Suppressor macrophage treated with lipopolysaccharide for 4 hours (primary cell): Measurements from ENCODE around the gene UBE3B.

Source experiments
- DNase-seq: peaks from one replicate; pipeline ENCODE4 v3.0.0-alpha.2; 2020

Gene UBE3B

DNA sequence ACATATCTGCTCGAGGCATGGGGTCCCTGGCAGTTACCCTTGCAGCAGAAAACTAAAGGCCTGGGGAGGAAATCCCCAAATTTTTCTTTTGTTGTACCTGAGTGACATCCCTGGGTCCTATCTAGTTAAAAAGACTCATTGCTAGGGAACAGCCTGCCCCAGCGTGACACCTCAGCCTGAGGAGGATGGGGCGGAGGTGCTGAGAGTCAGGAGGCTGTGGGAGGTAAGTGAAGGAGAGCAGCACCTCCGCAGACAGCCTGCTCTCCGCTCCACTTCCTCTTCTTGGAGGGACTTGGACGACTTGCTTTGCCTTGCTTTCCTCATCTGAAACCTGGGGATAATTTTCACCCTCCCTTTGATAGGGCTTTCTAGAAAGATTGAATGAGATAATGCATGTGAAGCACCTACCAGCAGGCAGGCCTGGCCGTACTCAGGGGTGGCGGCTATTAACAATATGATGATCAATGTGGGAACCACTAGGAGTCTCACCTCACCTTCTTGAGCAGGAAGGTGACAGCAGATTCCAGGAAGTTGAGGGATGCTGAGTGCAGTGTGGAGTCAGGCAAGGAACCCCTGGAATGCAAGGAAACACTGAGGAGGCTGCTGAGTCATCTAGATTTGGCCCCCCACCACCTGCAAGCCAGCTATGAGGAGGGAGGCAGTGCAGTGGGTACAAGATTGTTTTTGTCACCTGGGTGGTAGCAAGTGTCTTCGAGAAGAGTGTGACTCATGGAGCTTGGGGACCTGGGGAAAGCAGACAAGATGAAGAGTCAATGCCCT is 23.2 kb downstream of the UBE3B start:
- DNase-seq, result no peak

DNA sequence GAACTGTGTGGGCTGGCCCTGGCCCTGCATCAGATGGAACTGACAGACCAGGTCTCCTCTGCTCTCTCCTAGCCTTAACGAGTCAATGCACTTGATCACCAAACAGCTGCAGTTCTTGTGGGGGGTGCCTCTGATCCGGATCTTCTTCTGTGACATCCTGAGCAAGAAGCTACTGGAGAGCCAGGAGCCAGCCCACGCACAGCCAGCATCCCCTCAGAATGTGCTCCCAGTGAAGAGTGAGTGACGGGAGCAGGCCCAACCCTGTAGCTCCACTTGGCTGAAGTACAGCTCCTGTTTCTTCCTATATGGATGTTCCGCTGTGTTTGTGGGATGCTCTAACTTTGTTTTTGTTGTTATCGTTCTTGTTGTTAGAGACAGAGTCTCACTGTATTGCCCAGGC is 23.9 kb downstream of the UBE3B start:
- DNase-seq, result no peak

DNA sequence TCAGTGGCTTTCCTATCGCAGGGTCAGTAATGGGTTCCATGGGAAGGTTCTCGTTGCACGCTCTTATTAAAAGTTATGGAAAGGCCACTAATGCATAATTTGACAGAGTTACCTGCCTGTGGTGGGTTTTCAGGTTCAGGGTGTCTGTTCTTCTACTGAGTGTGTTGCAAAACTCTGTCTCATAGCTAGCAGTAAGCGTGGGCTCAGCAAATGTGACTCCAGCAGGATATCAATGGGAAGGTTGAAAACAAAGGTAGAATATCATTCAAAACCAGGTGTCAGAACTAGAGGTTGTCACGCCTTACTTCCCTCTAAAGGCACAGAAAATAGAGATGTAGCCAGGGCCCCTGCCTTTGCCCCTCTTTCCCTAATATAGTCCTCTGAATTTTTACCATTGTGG is 24.9 kb downstream of the UBE3B start:
- no peak for DNase-seq

DNA sequence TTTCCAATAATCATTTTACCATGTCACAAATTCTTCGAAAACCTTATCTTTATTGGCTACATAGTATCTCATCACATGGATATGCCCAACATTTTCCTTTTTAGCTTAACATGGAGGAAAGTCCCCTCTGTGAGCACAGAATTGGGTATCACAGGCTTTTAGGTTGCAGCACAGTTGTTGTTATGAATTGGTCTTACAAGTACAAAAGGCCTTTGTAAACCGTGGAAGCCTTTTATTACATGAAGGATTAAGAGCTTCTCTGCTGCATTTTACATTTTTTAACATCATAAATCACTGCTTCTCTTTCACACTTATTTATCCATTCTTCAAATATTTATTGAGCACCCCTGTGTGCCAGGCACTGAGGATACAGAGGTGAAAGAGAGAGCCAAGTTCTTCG is 26.2 kb downstream of the UBE3B start:
- no peak for DNase-seq

DNA sequence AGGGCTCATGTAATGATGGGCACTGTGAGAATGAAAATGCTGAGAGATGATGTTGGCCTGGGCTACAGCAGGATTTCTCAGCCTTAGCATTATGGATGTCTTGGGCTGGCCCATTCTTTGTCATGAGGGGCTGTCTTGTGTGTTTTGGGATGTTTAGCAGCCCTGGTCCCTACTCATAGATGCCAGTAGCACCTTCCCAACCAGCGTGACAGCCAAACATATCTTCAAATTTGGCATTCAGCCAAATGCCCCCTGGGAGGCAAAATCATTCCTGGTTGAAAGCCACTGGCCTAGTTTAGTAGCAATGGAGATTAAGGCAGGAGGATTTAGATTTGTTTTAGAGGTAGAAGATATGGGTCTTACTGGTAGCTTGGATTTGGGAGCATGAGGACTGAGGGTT is 26.6 kb downstream of the UBE3B start:
- no peak for DNase-seq

DNA sequence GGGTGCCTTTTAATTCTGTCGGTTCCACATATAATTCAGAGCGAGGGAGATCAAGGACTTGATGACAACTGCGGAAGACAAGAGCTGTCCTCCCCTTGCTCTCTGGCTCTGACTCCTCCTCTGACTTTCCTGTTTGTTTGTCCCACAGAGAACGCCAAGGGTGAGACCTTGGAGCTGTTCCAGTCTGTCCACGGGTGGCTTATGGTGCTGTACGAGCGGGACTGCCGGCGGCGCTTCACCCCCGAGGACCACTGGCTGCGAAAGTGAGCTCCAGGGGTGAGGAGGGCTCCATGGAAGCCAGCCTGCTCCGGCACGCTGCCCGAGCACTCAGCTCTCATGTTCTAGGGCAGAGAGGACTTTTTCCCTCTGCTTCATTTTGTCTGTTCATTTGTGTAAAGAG is 32.8 kb downstream of the UBE3B start:
- DNase-seq, result no peak

DNA sequence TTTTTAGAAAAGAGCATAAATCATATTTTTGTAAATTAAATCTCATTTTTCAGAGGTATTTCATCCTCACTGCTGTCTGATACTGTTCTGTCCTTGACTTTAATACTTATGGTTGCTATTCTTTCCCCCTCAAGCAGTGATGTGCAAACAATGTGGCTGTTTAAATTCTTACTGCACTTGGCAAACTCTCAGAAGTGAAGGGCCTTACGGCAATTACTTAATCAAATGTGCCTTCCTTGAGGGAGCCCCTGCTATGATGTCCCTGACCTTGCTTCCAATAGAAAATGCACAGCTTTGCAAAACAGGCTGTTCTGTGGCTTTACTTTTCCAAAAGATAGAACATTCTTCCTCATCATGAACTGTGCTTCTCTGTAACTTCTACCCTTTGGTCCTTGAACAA is 35.2 kb downstream of the UBE3B start:
- DNase-seq, result no peak

DNA sequence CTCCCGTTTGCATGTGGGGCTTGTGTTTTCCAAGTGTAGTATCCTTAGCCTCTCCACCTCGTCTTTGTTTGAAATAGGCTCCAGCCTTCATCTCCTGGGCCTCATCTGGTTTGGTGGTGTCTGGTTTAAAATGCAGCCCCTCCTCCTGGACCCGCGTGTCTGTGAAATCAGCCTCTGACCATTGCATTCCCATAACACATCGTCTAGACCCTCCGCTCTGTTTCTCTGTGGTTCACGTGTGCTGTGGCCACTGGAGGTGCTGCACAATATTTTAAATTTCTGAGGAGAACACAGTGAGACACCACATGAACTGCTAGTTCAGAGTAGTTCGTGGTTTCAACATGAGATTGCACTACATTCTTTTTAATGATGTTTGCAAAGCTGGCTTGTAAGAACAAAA is 35.6 kb downstream of the UBE3B start:
- no peak for DNase-seq

DNA sequence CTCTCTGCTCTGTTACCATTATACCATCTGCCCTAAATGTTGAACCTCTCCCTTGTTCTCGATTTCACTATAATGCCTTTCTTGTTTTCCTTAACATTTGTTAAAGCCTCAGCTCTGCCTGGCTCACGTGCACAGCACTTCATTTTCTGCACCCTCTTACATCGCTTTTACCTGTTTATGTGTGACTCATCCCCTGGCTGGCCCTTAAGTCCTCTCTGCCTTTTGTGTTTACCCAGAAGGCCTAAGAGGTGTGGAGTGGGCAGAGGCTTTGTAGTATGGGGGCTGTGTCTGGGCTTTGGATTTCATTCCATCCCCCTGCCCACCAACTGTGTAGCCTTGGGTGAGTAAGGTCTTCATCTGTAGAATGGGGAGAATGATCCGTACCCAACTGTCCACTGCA is 36.5 kb downstream of the UBE3B start:
- no peak for DNase-seq

DNA sequence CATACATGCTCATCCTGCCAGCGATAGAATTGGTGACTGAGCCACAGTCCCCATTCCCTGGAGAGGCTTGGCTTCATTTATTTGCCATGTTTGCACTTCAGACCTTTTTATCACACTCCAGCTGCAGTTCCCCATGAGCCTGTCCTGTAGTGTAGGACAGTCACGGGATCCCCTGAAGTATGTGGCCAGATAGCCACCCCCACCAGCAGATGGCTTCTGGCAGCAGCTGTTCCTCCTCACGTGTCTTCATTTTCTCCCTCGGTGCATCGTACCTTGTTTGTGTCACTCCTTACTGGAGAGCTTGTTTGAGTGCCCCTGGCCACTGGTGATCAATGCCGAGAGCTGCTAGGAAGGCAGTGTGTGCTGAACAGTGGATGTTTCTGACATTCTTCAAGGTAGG is 40.2 kb downstream of the UBE3B start:
- no peak for DNase-seq

DNA sequence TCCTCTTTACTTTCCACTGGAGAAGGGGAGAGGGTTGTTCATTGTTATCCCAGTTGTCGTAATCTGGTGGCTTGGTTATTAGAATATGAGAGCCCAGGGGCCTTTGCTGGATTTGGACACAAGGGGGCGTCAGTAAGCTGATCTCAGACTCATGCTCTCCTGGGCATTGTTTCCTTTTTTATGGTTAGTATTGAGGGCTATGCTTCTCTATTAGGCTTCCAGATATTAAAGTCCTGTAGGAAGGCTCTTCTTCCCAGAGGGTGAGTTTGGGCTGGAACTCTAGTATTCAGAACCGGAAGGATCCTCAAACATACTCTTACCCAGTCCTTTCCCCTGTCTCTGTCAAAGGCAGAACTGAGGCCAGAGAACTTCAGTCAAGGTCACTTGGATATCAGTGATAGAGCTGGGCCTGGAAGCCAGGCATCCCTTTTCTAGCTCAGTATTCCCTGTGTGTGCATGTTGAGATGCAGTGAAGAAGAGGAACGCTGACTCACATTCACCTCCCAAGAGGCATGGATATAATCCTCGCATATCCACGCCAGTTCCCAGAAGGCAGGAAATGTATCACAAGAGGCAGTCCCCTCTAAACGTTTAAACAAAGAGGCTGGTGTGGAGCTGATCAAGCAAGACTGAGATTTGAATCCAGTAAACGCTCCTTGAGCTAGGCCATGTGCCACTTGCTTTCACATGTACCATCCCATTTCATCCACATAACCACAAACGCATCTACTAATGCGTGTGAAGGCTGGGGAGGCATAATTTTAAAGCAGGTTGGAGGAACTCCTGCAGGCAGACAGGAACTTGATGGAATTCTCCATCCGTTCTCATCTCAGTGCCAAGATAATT is 41.6 kb downstream of the UBE3B start:
- DNase-seq, result peak; percentile 62

DNA sequence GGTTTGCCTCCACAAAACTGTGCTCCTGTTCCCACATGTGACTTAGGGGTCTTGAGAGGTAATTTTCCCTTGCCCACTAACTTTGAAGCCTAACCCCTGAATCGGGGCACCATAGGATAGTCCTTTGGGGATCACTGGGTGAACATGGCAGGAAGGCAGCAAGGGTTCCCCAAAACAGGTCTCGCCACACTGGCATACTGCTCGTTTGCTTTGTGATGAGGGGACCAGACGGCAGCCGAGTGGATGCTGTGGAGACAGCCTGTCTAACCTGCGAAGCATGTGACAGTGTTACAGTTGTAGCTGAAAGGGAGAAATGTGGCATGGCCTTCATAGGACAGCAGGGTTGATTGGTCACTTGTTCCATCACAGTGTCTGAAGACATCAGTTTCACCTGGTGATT is 42.4 kb downstream of the UBE3B start:
- no peak for DNase-seq

DNA sequence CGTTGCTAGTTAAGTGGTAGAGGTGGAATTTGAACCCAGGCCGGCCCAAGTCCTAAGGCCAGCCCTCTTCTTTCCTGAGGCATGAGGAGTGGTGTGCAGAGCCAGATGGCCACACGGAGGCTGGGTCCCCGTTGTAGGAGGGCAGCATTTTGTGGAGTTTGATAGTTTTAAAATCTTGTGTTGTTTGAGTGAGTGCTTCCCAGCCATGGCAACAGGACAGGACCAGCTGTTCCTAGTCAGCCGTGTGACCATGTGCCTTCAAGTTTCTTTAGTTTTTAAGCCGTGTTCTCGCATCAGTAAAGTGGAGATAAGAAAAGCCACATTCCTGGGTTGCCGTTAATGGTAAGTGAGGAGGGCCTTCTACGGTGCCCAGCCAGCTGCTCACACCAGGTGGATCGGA is 44.4 kb downstream of the UBE3B start:
- DNase-seq, result no peak

DNA sequence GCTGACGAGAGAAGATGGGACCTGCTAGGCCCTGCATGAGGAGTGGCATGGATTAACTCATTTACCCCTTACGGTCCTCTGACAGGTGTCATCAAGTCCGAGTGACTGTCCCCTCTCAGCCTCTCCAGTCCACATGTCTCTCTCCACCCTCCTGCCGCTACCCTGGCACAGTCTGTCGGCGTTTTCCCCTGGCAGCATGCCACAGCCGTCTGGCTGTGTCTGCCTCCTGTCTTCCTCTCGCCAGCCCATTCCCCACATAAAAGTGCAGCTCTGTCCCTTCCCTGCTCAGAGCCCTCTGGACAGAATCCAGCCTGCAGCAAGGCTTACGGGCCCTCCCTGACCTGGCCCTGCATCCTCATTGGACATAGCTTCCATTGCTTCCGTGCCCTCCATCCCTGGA is 45.6 kb downstream of the UBE3B start:
- no peak for DNase-seq

DNA sequence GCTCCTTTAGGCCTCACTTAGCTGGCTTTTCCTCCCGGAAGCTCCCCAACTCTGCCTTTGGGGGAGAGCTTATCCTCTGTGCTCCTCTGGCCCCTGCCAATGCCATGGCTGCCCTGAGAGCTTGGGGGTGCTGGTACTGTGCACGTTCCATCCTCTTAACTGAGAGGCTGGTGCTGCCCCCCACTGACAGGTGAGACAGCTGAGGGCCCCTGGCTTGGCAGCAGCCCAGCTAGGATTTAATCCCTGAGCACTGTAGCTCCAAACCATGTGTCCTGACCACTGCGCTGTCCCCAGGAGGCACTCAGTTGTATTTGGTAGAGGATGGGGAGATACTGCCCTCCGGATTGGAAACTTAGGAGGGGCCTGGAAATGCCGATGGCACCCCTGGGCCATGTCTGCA is 46.1 kb downstream of the UBE3B start:
- DNase-seq, result no peak

DNA sequence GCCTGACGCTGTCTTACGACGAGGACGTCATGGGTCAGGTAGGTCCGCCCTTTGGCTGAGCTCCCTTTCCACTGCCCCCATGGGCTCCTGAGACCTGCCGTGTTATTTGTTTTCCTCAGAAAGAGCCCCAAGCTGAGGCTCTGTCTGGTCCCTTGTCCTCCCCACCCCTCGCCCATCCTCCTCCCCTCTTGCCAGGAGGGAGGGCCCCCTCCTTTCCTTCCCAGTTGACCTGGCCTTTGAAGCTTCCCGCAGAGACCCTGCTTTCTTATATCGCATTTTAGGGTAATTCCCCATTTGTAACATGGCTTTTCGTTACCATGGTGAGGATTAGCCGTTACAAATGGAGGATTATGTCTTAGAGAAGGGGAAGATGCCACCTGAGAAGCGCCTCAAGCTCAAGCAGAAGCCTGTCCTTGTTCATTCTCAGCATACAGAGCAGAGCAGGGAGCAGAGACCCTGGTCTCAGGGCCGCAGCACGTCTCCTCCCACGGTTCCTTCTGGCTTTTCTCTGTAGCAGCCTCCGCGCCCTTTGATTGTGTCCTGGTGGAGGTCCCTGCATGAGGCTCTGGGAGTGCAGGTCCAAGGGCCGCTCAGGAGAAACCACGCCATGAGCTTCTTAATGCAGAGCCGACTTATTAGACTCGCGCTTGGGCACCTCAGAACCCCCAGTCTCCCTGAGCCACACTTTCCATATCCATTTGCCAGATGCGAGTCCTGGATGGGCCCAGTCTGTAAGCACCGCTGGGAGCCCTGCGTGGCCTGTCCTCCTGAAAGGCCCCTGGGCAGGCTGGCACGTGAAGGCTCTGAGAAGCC is 47.2 kb downstream of the UBE3B start:
- DNase-seq, result no peak

DNA sequence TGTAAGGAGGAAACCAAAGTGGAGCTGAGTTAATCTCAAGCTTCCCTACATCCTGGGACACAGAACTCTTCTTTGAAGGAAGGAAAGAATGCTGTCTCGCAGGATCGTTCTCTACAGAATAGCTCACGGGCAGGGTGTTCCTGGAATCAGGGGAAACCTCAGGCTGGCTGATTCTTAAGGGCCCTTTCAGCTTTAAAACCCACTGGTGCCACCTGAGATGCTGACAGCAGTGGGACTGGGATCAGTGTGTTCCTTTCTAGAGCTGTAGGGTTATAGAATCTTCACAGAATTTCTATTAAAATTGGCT is 47.8 kb downstream of the UBE3B start:
- DNase-seq, result no peak

DNA sequence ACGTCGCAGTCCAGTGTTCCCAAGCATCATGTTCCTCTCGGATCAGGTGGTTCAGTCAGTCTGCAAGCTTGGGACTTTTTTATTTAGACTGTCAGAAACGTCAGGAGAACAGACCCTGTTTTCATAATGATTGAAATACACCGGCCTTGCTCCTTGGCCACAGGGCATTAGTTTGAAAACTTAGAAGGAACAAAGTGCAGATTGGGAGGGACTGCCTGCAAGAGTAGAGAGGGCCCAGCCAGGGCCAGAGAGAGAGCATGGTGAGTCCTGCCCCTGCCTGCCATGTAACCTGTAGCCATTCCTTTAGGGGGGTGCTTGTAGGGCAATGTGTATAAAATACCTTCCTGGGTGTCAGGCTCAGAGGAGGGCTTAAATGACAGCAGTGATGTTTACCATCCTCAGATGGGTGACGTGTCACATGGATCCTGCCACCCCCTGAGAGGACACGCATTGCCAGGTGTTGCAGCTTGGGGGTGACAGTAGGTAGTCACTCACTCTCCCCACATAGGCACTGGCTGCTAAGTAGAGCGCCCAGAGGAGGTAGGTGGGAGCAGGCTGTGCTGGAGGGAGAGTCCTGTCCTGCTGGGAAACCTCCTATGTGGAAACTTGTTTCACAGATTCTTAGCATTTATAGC is 50.2 kb downstream of the UBE3B start:
- DNase-seq, result no peak

DNA sequence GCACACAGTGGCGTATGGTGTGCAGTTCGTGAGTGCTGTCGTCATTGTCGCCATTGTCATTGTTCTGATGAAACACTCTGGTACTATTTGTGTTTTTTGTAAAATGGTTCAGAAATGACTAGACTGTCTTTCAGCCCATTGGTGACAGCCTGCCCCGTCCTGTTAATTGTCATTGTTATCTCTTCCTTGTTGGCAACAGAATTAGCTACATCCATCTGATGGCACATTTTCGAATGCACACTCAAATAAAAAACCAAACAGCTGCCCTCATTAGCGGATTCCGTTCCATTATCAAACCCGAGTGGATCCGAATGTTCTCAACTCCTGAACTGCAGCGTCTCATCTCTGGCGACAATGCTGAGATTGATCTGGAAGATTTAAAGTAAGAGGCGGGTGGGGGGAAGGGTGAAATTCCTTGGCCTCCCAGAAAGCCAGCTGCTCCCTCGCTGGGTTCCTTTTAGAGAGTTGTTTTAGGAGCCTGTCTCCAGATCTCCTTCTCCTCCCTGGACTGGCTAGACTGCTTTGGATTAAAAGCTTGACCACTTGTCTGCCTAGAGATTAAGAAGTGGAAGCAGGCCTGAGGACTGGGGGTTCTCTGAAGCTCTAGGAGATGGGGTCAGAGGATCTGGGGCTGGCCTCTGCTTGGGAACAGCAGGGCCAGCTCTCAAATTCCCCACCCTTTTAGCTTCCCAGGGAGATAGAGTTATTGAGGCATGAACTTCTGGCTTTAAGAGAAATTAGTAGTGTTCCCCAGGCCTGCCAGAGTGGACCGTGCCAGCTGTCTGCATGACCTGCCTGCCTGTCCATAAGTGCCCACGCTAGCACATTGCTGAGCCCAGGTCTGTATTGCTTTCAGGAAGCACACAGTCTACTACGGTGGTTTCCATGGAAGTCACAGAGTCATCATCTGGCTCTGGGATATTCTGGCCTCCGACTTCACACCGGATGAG is 52.5 kb downstream of the UBE3B start:
- DNase-seq, result no peak

DNA sequence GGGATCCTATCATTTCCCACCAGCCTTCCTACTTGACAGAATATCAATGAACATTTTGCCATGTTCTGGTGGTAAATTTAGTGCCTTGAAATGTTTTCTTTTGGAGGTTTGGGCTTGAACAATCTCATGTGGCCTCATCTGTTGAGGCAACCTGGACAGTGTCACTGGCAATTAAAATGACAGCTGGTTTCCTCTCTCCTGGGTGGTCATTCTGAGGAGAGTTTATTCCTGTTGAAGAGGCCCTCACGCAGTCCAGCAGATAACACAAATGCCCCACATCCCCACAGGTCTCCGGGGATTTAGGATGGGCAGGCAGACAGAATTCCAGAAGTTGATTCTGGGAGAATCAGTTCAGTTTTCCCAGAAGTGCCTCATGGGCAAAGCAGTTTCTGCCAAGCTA is 54.0 kb downstream of the UBE3B start:
- no peak for DNase-seq

DNA sequence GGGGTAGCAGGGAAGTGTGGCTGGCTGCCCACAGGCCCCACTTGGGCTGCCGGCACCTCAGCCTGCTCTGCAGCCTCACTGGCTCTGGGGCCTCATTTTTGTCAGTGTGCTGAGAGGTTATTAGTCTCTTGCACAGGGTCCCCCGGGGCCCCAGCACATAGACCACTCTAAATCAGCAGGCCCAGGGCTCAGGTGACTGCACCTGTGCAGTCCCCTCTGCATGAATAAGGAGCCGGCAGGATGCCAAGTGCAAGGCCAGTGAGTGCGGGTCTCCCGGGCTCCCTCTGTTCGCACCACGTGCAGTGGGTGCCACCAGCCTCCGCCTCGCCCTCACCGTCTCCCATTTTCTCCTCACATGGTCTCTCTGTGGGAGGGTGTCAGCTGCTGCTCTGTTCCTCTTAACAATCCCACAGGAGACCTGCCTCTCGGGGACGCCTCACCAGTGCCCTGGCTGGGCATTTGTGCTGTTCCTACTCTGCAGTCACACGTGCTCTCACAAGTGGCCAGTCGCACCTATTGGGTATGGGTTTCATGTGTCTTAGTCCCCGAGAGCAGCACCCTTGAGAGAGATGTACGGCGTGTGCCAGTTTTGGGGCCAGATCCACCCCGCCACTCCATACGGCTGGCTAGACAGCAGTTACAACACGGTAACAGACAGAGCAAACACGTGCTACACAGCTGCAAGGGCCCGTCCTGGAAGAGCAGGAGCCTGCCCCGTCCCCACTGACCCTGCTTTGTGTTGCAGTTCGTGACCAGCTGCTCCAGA is 55.5 kb downstream of the UBE3B start:
- DNase-seq, result no peak

DNA sequence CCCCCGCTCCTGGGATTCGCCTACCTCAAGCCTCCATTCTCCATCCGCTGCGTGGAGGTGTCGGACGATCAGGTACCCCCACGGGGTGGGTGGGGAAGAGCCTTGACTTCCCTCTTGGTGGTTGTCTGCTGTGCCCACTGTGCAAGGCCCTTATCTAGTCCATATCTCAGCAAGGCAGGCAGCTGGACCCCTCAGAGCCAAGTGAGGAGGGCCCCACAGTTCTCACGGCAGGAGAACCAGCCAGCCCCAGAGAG is 56.0 kb downstream of the UBE3B start:
- no peak for DNase-seq
